CD14-positive monocyte (primary cell): ENCODE measurements around the gene MDFIC2. TPM values are rescaled to one million over a fixed set of nuclear protein-coding genes. Genes with fewer than 3 reads are reported as not detected.

Source experiments
- DNase-seq, 3 donors: peaks; one replicate each; pipeline ENCODE4 v3.0.0-alpha.2; 2011 to 2022
- H2AFZ ChIP-seq: 2 replicates; pipeline ENCODE4 v1.6.0; 2012; ENCODE audit warnings: mild to moderate bottlenecking, low read depth, low read length, inconsistent platforms; ENCODE audit not compliant: insufficient read depth, poor library complexity, severe bottlenecking
- H3K27ac ChIP-seq, 2 donors: 1 replicate in 1 of 2; 2 replicates in 1 of 2; pipeline ENCODE4 v1.5.1; 2012 to 2013; ENCODE audit warnings: low read length in 2 of 2, control low read depth in 1 of 2, inconsistent platforms in 1 of 2, low read depth in 1 of 2, mild to moderate bottlenecking in 1 of 2
- H3K27me3 ChIP-seq, 2 donors: one replicate each; pipeline versions ENCODE4 v1.6.0 to v1.6.1; 2011 to 2013; ENCODE audit warnings: low read length in 2 of 2; ENCODE audit not compliant: control insufficient read depth in 2 of 2, insufficient read depth in 2 of 2
- H3K36me3 ChIP-seq, 2 donors: replicated peaks in 1 of 2; 1 replicate in 1 of 2; 2 replicates in 1 of 2; pipeline versions ENCODE4 v1.5.1 to v1.6.1; 2012 to 2013; ENCODE audit warnings: low read length in 2 of 2, control low read depth in 1 of 2, inconsistent platforms in 1 of 2, mild to moderate bottlenecking in 1 of 2; ENCODE audit not compliant: insufficient read depth in 2 of 2, control insufficient read depth in 1 of 2
- H3K4me1 ChIP-seq, 2 donors: 1 replicate in 1 of 2; 2 replicates in 1 of 2; pipeline versions ENCODE4 v1.5.1 to v1.6.1; 2012 to 2013; ENCODE audit warnings: low read length in 2 of 2, control low read depth in 1 of 2, inconsistent platforms in 1 of 2, mild to moderate bottlenecking in 1 of 2, moderate library complexity in 1 of 2; ENCODE audit not compliant: insufficient read depth in 2 of 2, control insufficient read depth in 1 of 2
- H3K4me2 ChIP-seq: replicated peaks from 2 replicates; pipeline ENCODE3; 2012; ENCODE audit warnings: low read length, moderate library complexity, mild to moderate bottlenecking; ENCODE audit not compliant: poor library complexity, severe bottlenecking; ENCODE audit errors: extremely low read depth
- H3K4me3 ChIP-seq, 3 experiments: fragments of 200-600 bp in 1 of 3; sonication (generic) in 1 of 3; replicated peaks in 1 of 3; 1 replicate in 2 of 3; 2 replicates in 1 of 3; pipeline ENCODE4 v1.5.1; 2011 to 2013; ENCODE audit warnings: low read length in 3 of 3, mild to moderate bottlenecking in 3 of 3, control low read depth in 2 of 3, low read depth in 2 of 3, inconsistent platforms in 1 of 3, moderate library complexity in 1 of 3
- H3K79me2 ChIP-seq: 2 replicates; pipeline ENCODE4 v1.6.0; 2012; ENCODE audit warnings: mild to moderate bottlenecking, control low read depth, inconsistent platforms, low read length, moderate library complexity; ENCODE audit not compliant: insufficient read depth
- H3K9ac ChIP-seq: 2 replicates; pipeline ENCODE4 v1.6.0; 2017; ENCODE audit warnings: low read length, mild to moderate bottlenecking; ENCODE audit not compliant: insufficient read depth, poor library complexity, severe bottlenecking
- H3K9me3 ChIP-seq, 2 donors: replicated peaks in 1 of 2; 1 replicate in 1 of 2; 2 replicates in 1 of 2; pipeline versions ENCODE4 v1.5.1 to v1.6.1; 2012 to 2013; ENCODE audit warnings: low read length in 2 of 2, control low read depth in 1 of 2; ENCODE audit not compliant: control insufficient read depth in 1 of 2, insufficient read depth in 1 of 2
- H4K20me1 ChIP-seq: 2 replicates; pipeline ENCODE4 v1.6.0; 2012; ENCODE audit warnings: mild to moderate bottlenecking, low read length, control low read depth, moderate library complexity; ENCODE audit not compliant: insufficient read depth
- H3K27ac Mint-ChIP-seq, 7 donors: one replicate each; pipeline ENCODE4 v1.8.0; 2020; ENCODE audit warnings: mild to moderate bottlenecking in 7 of 7, mixed read lengths in 7 of 7, moderate library complexity in 6 of 7, inconsistent platforms in 2 of 7
- H3K27me3 Mint-ChIP-seq, 3 donors: one replicate each; pipeline ENCODE4 v1.8.0; 2021 to 2022; ENCODE audit warnings: low read depth in 3 of 3, mild to moderate bottlenecking in 3 of 3, mixed read lengths in 3 of 3, moderate library complexity in 3 of 3, inconsistent platforms in 1 of 3
- H3K36me3 Mint-ChIP-seq, 2 donors: one replicate each; pipeline ENCODE4 v1.8.0; 2020; ENCODE audit warnings: mixed read lengths in 2 of 2, inconsistent platforms in 1 of 2, mild to moderate bottlenecking in 1 of 2
- H3K4me1 Mint-ChIP-seq: one replicate; pipeline ENCODE4 v1.8.0; 2020; ENCODE audit warnings: mild to moderate bottlenecking, mixed read lengths
- H3K4me3 Mint-ChIP-seq, 2 donors: one replicate each; pipeline ENCODE4 v1.8.0; 2020; ENCODE audit warnings: mild to moderate bottlenecking in 2 of 2, mixed read lengths in 2 of 2, moderate library complexity in 1 of 2
- H3K9me3 Mint-ChIP-seq, 7 donors: one replicate each; pipeline ENCODE4 v1.8.0; 2020 to 2022; ENCODE audit warnings: mixed read lengths in 7 of 7, mild to moderate bottlenecking in 6 of 7, moderate library complexity in 6 of 7, inconsistent platforms in 2 of 7
- CTCF ChIP-seq: fragments of 200-600 bp; IDR thresholded peaks from one replicate; pipeline ENCODE4 v1.8.0; 2022; ENCODE audit warnings: antibody characterized with exemption, mild to moderate bottlenecking
- WGBS: methylation state at CpG from one replicate; pipeline ENCODE4 v1.1.5; 2013; ENCODE audit warnings: missing lambda C conversion rate; ENCODE audit not compliant: insufficient coverage; 5-methylcytosine and 5-hydroxymethylcytosine counted together
- intact Hi-C, 2 donors: fragments of 100-400 bp; cut with micrococcal nuclease; formaldehyde crosslinking; loops; one replicate each; pipeline versions ENCODE4 v1.15.0 to v1.15.1; 2023
- polyA plus RNA-seq, 3 donors: library from polyadenylated mRNA; depleted of rRNA in 1 of 3; unstranded in 2 of 3; stranded (reverse) in 1 of 3; fragments of 300-500 nt in 2 of 3; fragments of >200 nt in 1 of 3; fragmentation: Illumina TruSeq in 2 of 3; gene quantifications; 1 replicate in 2 of 3; 2 replicates in 1 of 3; pipeline ENCODE4 v1.2.3, GENCODE V29; 2012 to 2021

MDFIC2 gene
- polyA plus RNA-seq, 3 donors, result not detected

- H3K27ac ChIP-seq, result no peak overlapping the region
- Mint-ChIP-seq H3K27ac (no peak overlapping the region), H3K9me3 (peaks cover 0 to 3% (median 0%) of the 10 kb centered on the region in 7 donors), H3K27me3 (peaks cover 0 to 2% (median 0%) of the 10 kb centered on the region in 3 donors), H3K36me3 (no peaks in the 10 kb centered on the region), H3K4me3 (no peak overlapping the region), H3K4me1 (no peaks in the 10 kb centered on the region)
- H3K79me2 ChIP-seq, result no peaks in the 10 kb centered on the region
- no peak overlapping the region for H3K9ac ChIP-seq
- no peak overlapping the region for H2AFZ ChIP-seq
- no peak overlapping the region for H3K4me2 ChIP-seq
- no peaks in the 10 kb centered on the region for H3K36me3 ChIP-seq
- TF ChIP-seq CTCF, result no peak
- DNase-seq, result no peak
- WGBS, result 90% methylated on average over 3 of the region's 5 CpGs
- no peaks in the 10 kb centered on the region for H4K20me1 ChIP-seq
- no peaks in the 10 kb centered on the region for H3K9me3 ChIP-seq
- H3K4me1 ChIP-seq, result no peaks in the 10 kb centered on the region
- intact Hi-C loops, result no loop called here
- no peak overlapping the region for H3K4me3 ChIP-seq
- H3K27me3 ChIP-seq, result no peaks in the 10 kb centered on the region
These were observed 79.3 kb downstream of the MDFIC2 start for GRCh38 chr3:70233112-70233511.

- no peaks in the 10 kb centered on the region for H4K20me1 ChIP-seq
- no peak overlapping the region for H3K4me3 ChIP-seq
- Mint-ChIP-seq H3K36me3 (no peaks in the 10 kb centered on the region), H3K4me3 (no peak overlapping the region), H3K27me3 (peaks cover 0 to 3% (median 2%) of the 10 kb centered on the region in 3 donors), H3K9me3 (peaks cover 0 to 3% (median 0%) of the 10 kb centered on the region in 7 donors), H3K4me1 (no peaks in the 10 kb centered on the region), H3K27ac (no peak overlapping the region)
- DNase-seq, result no peak
- no peak for TF ChIP-seq CTCF
- 82% methylated on average over 8 of the region's 15 CpGs for WGBS
- no peaks in the 10 kb centered on the region for H3K9me3 ChIP-seq
- no peaks in the 10 kb centered on the region for H3K79me2 ChIP-seq
- no peak overlapping the region for H2AFZ ChIP-seq
- intact Hi-C loops, result no loop called here
- no peak overlapping the region for H3K27ac ChIP-seq
- H3K27me3 ChIP-seq, result no peaks in the 10 kb centered on the region
- no peak overlapping the region for H3K4me2 ChIP-seq
- no peak overlapping the region for H3K9ac ChIP-seq
- H3K36me3 ChIP-seq, result no peaks in the 10 kb centered on the region
- H3K4me1 ChIP-seq, result no peaks in the 10 kb centered on the region
These were observed 81.2 kb downstream of the MDFIC2 start for GRCh38 chr3:70231266-70231701.
